ENCODE data around the gene MOB4.

MOB4 gene

DNA sequence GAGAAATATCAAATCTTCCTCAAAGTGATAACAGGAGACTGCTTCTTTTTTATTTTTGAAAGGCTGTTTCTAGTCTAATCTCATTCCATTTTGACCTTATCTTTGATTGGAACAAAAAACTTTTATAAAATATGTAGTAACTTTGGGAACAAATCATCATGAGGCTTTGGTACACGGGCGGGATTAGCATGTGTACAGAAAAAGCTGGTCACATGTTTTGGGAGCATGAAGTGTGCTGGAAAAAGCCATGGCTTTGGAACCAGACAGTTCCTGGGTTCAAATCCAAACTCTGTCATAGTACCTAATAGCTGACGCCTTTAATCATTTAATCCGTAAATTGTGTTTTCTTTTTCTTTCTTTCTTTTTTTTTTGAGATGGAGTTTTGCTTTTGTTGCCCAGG is 81.3 kb downstream of the MOB4 start:
- no peak for DNase-seq

DNA sequence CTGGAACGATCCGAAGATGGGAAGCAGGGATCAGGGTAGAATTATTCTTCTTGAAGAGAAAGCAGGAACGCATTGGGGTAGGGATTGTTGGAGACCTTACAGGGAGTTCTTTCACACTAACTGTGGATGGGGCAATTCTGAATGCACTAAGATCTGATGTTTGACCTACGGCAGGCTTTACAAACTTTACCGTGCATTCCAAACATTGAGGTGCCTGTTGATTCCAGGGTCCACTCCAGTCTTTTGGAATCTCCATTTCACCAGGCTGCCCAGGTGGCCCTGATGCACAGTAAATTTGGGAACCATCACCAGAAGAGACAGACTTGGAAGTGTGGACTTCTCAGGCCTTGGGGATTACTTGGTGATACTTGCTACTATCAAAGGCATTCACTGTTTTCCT is 82.6 kb downstream of the MOB4 start:
- DNase-seq, result no peak

DNA sequence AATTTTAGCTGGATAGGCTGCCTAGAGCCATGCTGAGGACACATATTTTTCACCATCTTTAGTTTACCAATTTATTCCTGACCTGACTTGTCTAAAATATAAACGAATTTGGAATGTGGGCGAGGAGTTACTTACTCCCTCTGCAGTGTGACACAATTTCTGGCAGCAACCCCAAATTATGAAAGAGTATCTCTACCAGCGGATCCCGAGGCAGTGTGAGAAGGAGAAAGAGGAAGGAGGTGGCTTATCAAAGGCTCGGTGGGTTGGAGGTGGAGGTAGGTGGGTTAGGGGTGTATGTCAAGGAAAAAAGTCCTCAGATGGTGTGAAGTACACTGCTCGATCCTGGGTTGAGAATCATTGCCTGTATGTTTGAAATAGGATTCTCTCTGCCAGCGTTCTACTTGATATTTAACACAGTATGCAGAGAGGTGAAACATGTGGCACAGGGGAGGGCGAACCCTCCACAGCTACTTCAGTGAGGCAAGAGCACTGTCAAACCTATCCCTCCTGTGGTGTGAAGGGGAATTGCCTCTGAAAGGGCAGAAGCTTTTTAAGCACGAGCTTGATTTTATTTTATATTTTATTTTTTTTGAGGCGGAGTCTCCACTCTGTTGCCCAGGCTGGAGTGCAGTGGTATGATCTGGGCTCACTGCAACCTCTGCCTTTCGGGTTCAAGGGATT is 83.6 kb downstream of the MOB4 start:
- DNase-seq, result peak; percentile 10

DNA sequence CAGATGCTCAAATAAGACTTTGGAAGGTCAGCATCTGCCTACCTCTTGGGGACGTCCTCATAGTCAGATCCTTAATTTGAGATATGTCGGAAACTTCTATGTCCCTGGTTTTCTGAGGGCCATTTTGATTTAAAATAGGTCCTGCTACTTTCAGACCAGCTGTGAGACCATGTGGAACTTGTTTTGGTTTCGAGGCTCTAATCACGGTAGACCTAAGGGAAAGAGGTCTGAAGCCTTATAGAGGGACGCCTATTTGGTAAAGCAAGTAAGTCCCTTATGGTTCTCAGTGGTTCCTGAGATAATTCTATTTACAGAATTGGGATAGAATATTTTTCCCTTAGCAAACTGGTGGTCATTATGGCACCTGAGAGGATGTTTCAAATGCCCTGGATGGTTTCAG is 84.4 kb downstream of the MOB4 start:
- DNase-seq, result no peak

GRCh38 chr2:197601726-197602125 is 85.9 kb downstream of the MOB4 start:
- no peak for DNase-seq
